Measurements from ENCODE around the gene PDGFRB. TPM values are rescaled to one million over a fixed set of nuclear protein-coding genes. Genes with fewer than 3 reads are reported as not detected.

PDGFRB gene
- total and polyA plus RNA-seq, 5 experiments from 2014 or later, result 0.31 to 0.57 (median 0.48) TPM; not detected in 1

- H3K36me3 Mint-ChIP-seq, result peaks cover 0 to 2% (median 0%) of the 10 kb centered on the region in 3 donors
- no peaks in the 10 kb centered on the region for H3K9me3 Mint-ChIP-seq
- H3K27me3 Mint-ChIP-seq, result peaks cover 28 to 87% (median 57%) of the 10 kb centered on the region in 5 donors
- H3K4me1 Mint-ChIP-seq, result peaks cover 0 to 8% (median 5%) of the 10 kb centered on the region in 4 donors
- peak overlapping the region in 1 of 10 donors; percentile 39 for H3K4me3 Mint-ChIP-seq
- POLR2A ChIA-PET, result interaction anchor here (0.6 kb wide), 1 partner anchor 137 kb away, joined by 3 read pairs; no protein-coding TSS in a partner anchor
- DNase-seq (no peak), ATAC-seq (no peak)
- H3K27ac Mint-ChIP-seq, result no peak overlapping the region
These were observed 12.3 kb upstream of the PDGFRB start for GRCh38 chr5:150167908-150168307.

GRCh38 chr5:150167512-150167850, 11.8 kb upstream of the PDGFRB start:
- ATAC-seq (no peak), DNase-seq (no peak)
- POLR2A ChIA-PET, result no interaction called here
- H3K36me3 Mint-ChIP-seq, result peaks cover 0 to 2% (median 0%) of the 10 kb centered on the region in 3 donors
- H3K4me1 Mint-ChIP-seq, result peaks cover 0 to 8% (median 5%) of the 10 kb centered on the region in 4 donors
- H3K27ac Mint-ChIP-seq, result no peak overlapping the region
- H3K4me3 Mint-ChIP-seq, result peak overlapping the region in 4 of 10 donors; percentile 4 to 36 (median 16)
- peaks cover 28 to 82% (median 57%) of the 10 kb centered on the region in 5 donors for H3K27me3 Mint-ChIP-seq
- no peaks in the 10 kb centered on the region for H3K9me3 Mint-ChIP-seq

GRCh38 chr5:150166650-150167511, 11.2 kb upstream of the PDGFRB start, which contains the start of gene CDX1:
CDX1 (plus strand) TSS chr5:150166778; CDS start chr5:150166877, 99 bp downstream.
- H3K36me3 Mint-ChIP-seq, result peaks cover 0 to 2% (median 0%) of the 10 kb centered on the region in 3 donors
- H3K9me3 Mint-ChIP-seq, result no peaks in the 10 kb centered on the region
- POLR2A ChIA-PET, result no interaction called here
- no peak for DNase-seq
- peaks cover 0 to 8% (median 5%) of the 10 kb centered on the region in 4 donors for H3K4me1 Mint-ChIP-seq
- ATAC-seq, result no peak
- peak within 1 kb of the TSS in 4 of 10 donors; percentile 4 to 36 (median 16) for H3K4me3 Mint-ChIP-seq
- peaks cover 25 to 76% (median 52%) of the 10 kb centered on the region in 5 donors for H3K27me3 Mint-ChIP-seq
- H3K27ac Mint-ChIP-seq, result no peak within 1 kb of the TSS

- Mint-ChIP-seq H3K27me3 (peaks cover 25 to 69% (median 51%) of the 10 kb centered on the region in 5 donors), H3K36me3 (peaks cover 0 to 2% (median 0%) of the 10 kb centered on the region in 3 donors), H3K4me1 (peaks cover 0 to 10% (median 7%) of the 10 kb centered on the region in 4 donors), H3K27ac (no peak overlapping the region), H3K4me3 (no peak overlapping the region), H3K9me3 (no peaks in the 10 kb centered on the region)
- POLR2A ChIA-PET, result no interaction called here
- DNase-seq, result no peak
- no peak for ATAC-seq
These were observed 10.5 kb upstream of the PDGFRB start for GRCh38 chr5:150166037-150166649.

- DNase-seq (no peak), ATAC-seq (no peak)
- POLR2A ChIA-PET, result no interaction called here
- no peak overlapping the region for H3K27ac Mint-ChIP-seq
- peaks cover 0 to 10% (median 8%) of the 10 kb centered on the region in 4 donors for H3K4me1 Mint-ChIP-seq
- no peak overlapping the region for H3K4me3 Mint-ChIP-seq
- H3K27me3 Mint-ChIP-seq, result peaks cover 20 to 52% (median 42%) of the 10 kb centered on the region in 5 donors
- no peaks in the 10 kb centered on the region for H3K9me3 Mint-ChIP-seq
- peaks cover 0 to 2% (median 0%) of the 10 kb centered on the region in 3 donors for H3K36me3 Mint-ChIP-seq
These were observed 8.8 kb upstream of the PDGFRB start for GRCh38 chr5:150164211-150164980.

GRCh38 chr5:150163547-150164059, 8.0 kb upstream of the PDGFRB start:
- no peak for DNase-seq
- Mint-ChIP-seq H3K4me3 (no peak overlapping the region), H3K36me3 (peaks cover 0 to 2% (median 0%) of the 10 kb centered on the region in 3 donors), H3K27me3 (peaks cover 18 to 45% (median 37%) of the 10 kb centered on the region in 5 donors), H3K9me3 (no peaks in the 10 kb centered on the region), H3K4me1 (peaks cover 0 to 10% (median 8%) of the 10 kb centered on the region in 4 donors), H3K27ac (no peak overlapping the region)
- no peak for ATAC-seq
- POLR2A ChIA-PET, result no interaction called here

- Mint-ChIP-seq H3K9me3 (no peaks in the 10 kb centered on the region), H3K4me1 (peaks cover 0 to 8% (median 8%) of the 10 kb centered on the region in 4 donors), H3K4me3 (no peak overlapping the region), H3K27me3 (peaks cover 13 to 39% (median 32%) of the 10 kb centered on the region in 5 donors), H3K36me3 (no peaks in the 10 kb centered on the region), H3K27ac (no peak overlapping the region)
- POLR2A ChIA-PET, result no interaction called here
- ATAC-seq, result no peak
- DNase-seq, result no peak
These were observed 7.4 kb upstream of the PDGFRB start for GRCh38 chr5:150163035-150163434.

GRCh38 chr5:150162142-150162513, 6.5 kb upstream of the PDGFRB start:
- H3K27me3 Mint-ChIP-seq, result peaks cover 9 to 30% (median 25%) of the 10 kb centered on the region in 5 donors
- POLR2A ChIA-PET, result no interaction called here
- no peak for ATAC-seq
- peaks cover 0 to 7% (median 5%) of the 10 kb centered on the region in 4 donors for H3K4me1 Mint-ChIP-seq
- no peaks in the 10 kb centered on the region for H3K9me3 Mint-ChIP-seq
- H3K4me3 Mint-ChIP-seq, result no peak overlapping the region
- no peak for DNase-seq
- peak overlapping the region in 1 of 10 donors; percentile 15 for H3K27ac Mint-ChIP-seq
- H3K36me3 Mint-ChIP-seq, result no peaks in the 10 kb centered on the region

- Mint-ChIP-seq H3K4me3 (no peak overlapping the region), H3K27ac (peak overlapping the region in 2 of 10 donors; percentile 53 to 70), H3K27me3 (peaks cover 9 to 30% (median 27%) of the 10 kb centered on the region in 5 donors), H3K36me3 (no peaks in the 10 kb centered on the region), H3K4me1 (peaks cover under 1 to 7% (median 5%) of the 10 kb centered on the region in 4 donors), H3K9me3 (no peaks in the 10 kb centered on the region)
- peak; percentile 81 to 90 for ATAC-seq
- POLR2A ChIA-PET, result no interaction called here
- peak; percentile 41 to 84 (median 68) for DNase-seq
These were observed 5.8 kb upstream of the PDGFRB start for GRCh38 chr5:150161242-150162141.

GRCh38 chr5:150160448-150161081, 4.9 kb upstream of the PDGFRB start:
- H3K27ac Mint-ChIP-seq, result peak overlapping the region in 1 of 10 donors; percentile 70
- no peaks in the 10 kb centered on the region for H3K9me3 Mint-ChIP-seq
- ATAC-seq, result no peak
- POLR2A ChIA-PET, result no interaction called here
- DNase-seq, result no peak
- no peaks in the 10 kb centered on the region for H3K36me3 Mint-ChIP-seq
- H3K27me3 Mint-ChIP-seq, result peaks cover 3 to 29% (median 20%) of the 10 kb centered on the region in 5 donors
- no peak overlapping the region for H3K4me3 Mint-ChIP-seq
- H3K4me1 Mint-ChIP-seq, result peaks cover 9 to 13% (median 11%) of the 10 kb centered on the region in 4 donors

- Mint-ChIP-seq H3K36me3 (no peaks in the 10 kb centered on the region), H3K4me1 (peaks cover 12 to 15% (median 14%) of the 10 kb centered on the region in 4 donors), H3K27ac (no peak overlapping the region), H3K4me3 (no peak overlapping the region), H3K9me3 (no peaks in the 10 kb centered on the region), H3K27me3 (peaks cover 3 to 25% (median 13%) of the 10 kb centered on the region in 5 donors)
- DNase-seq (no peak), ATAC-seq (no peak)
- POLR2A ChIA-PET, result no interaction called here
These were observed 4.1 kb upstream of the PDGFRB start for GRCh38 chr5:150159741-150160179.
